GM12892 (cell line): Measurements from ENCODE around the gene HDAC4.

Experiments used
- POLR2A ChIP-seq: IDR thresholded peaks from 2 replicates; pipeline ENCODE4 v1.6.1; 2011; ENCODE audit warnings: low read depth, low read length, control low read depth
- TAF1 ChIP-seq: IDR thresholded peaks from 2 replicates; pipeline ENCODE4 v1.6.1; 2011; ENCODE audit warnings: low read depth, mild to moderate bottlenecking, control low read depth, low read length, borderline replicate concordance

DNA sequence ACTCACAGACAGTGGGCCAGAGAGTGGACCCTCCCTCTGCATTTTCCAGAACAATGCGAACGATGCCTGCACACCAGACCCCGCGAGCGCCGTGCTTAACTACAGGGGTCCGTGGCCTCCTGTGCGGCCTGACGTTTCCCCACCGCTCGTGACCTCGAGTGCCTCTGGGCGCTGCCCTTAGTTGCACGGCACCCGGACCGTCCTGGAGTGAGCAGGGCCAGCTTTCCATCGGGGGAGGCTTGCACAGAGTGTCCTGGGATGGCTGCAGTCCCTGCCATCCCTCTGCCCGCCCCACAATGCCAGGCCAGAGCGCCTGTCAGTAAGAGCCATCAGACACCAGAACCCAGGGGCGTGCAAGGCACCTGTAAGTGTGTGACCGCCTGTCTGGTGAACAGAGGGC is 335.9 kb downstream of the HDAC4 start:
- TF ChIP-seq POLR2A (no peak), TAF1 (no peak)
